ENCODE results near the gene LIPE. TPM values are rescaled to one million over a fixed set of nuclear protein-coding genes. Genes with fewer than 3 reads are reported as not detected.
A peak's percentile ranks its signal among the peaks of the same experiment; 100 is the strongest.

LIPE gene
- total and polyA plus RNA-seq, 5 experiments from 2014 or later = 4.2 to 29.5 (median 9.6) TPM

- H3K27ac Mint-ChIP-seq = no peak overlapping the region
- H3K4me3 Mint-ChIP-seq = no peak overlapping the region
- POLR2A ChIA-PET = no interaction called here
- H3K9me3 Mint-ChIP-seq = no peaks in the 10 kb centered on the region
- H3K27me3 Mint-ChIP-seq = peaks cover 16 to 32% (median 18%) of the 10 kb centered on the region in 5 donors
- H3K36me3 Mint-ChIP-seq = no peaks in the 10 kb centered on the region
- ATAC-seq (no peak), DNase-seq (no peak)
- peaks cover 7 to 12% (median 12%) of the 10 kb centered on the region in 4 donors for H3K4me1 Mint-ChIP-seq
These were observed 35.0 kb downstream of the LIPE start for GRCh38 chr19:42392165-42392564.

GRCh38 chr19:42389899-42390298, 37.3 kb downstream of the LIPE start, which contains the start of gene CNFN:
TSS of gene CNFN (minus strand) at chr19:42390297. CDS start at chr19:42389037, 1,260 bp downstream.
- Mint-ChIP-seq H3K4me1 (peaks cover 4 to 8% (median 8%) of the 10 kb centered on the region in 4 donors), H3K27ac (peak within 1 kb of the TSS in 2 of 10 donors; percentile 22 to 23), H3K36me3 (peaks cover 0 to 2% (median 0%) of the 10 kb centered on the region in 3 donors), H3K27me3 (peaks cover 23 to 41% (median 25%) of the 10 kb centered on the region in 5 donors), H3K9me3 (no peaks in the 10 kb centered on the region), H3K4me3 (no peak within 1 kb of the TSS)
- POLR2A ChIA-PET = no interaction called here
- DNase-seq (no peak), ATAC-seq (no peak)

GRCh38 chr19:42388851-42389489, 38.2 kb downstream of the LIPE start:
- POLR2A ChIA-PET = no interaction called here

GRCh38 chr19:42386974-42387707, 40.0 kb downstream of the LIPE start:
- H3K4me1 Mint-ChIP-seq = peaks cover 4 to 8% (median 8%) of the 10 kb centered on the region in 4 donors
- POLR2A ChIA-PET = interaction anchor here (0.7 to 1.1 kb wide), 3 partner anchors 9 to 14 kb away, joined by 4 read pairs; no protein-coding TSS in a partner anchor
- DNase-seq = peak; percentile 41 to 79 (median 62)
- H3K9me3 Mint-ChIP-seq = no peaks in the 10 kb centered on the region
- peaks cover 32 to 55% (median 36%) of the 10 kb centered on the region in 5 donors for H3K27me3 Mint-ChIP-seq
- H3K27ac Mint-ChIP-seq = peak overlapping the region in 3 of 10 donors; percentile 15 to 63 (median 31)
- H3K4me3 Mint-ChIP-seq = peak overlapping the region; percentile 34 to 80 (median 66)
- peak; percentile 95 to 96 for ATAC-seq
- H3K36me3 Mint-ChIP-seq = peaks cover 0 to 2% (median 0%) of the 10 kb centered on the region in 3 donors

More at GRCh38 chr19:42388851-42389489, 38.2 kb downstream of the LIPE start:
- Mint-ChIP-seq H3K36me3 (peaks cover 0 to 2% (median 0%) of the 10 kb centered on the region in 3 donors), H3K27ac (no peak overlapping the region), H3K27me3 (peaks cover 23 to 41% (median 25%) of the 10 kb centered on the region in 5 donors), H3K4me1 (peaks cover 4 to 8% (median 8%) of the 10 kb centered on the region in 4 donors), H3K9me3 (no peaks in the 10 kb centered on the region), H3K4me3 (no peak overlapping the region)
- ATAC-seq (no peak), DNase-seq (no peak)

DNA sequence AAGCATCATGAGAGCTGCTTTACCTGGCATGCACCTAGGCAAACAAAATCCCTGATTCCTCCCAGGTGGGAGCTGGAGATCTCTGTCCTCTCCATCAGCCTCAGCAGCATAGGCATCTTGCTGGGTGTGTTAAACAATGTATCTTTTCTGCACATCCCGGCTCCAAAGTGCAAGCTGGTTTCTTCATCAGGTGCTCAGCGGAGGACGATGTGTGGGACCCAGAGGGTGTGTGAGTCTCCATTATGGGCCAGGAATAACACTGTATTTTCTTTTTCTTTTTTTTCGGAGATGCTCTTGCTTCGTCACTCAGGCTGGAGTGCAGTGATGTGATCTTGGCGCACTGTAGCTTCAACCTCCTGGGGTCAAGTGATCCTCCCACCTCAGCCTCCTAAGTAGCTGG, 47.0 kb downstream of the LIPE start:
- Mint-ChIP-seq H3K27ac (peak overlapping the region in 2 of 10 donors; percentile 25 to 70), H3K27me3 (peaks cover 13 to 30% (median 18%) of the 10 kb centered on the region in 5 donors), H3K36me3 (no peaks in the 10 kb centered on the region), H3K4me3 (no peak overlapping the region), H3K9me3 (no peaks in the 10 kb centered on the region), H3K4me1 (peaks cover 0 to 4% (median under 1%) of the 10 kb centered on the region in 4 donors)
- ATAC-seq (no peak), DNase-seq (no peak)
- POLR2A ChIA-PET = interaction anchor here (0.7 kb wide), 1 partner anchor 13 kb away, joined by 3 read pairs; no protein-coding TSS in a partner anchor

- Mint-ChIP-seq H3K4me1 (peaks cover 0 to 4% (median under 1%) of the 10 kb centered on the region in 4 donors), H3K27me3 (peaks cover 13 to 28% (median 18%) of the 10 kb centered on the region in 5 donors), H3K9me3 (no peaks in the 10 kb centered on the region), H3K27ac (peak overlapping the region in 3 of 10 donors; percentile 9 to 61 (median 15)), H3K4me3 (no peak overlapping the region), H3K36me3 (no peaks in the 10 kb centered on the region)
- DNase-seq (no peak), ATAC-seq (peak; percentile 30 to 70)
- POLR2A ChIA-PET = interaction anchor here (0.5 to 1.3 kb wide), 2 partner anchors 9 to 202 kb away, joined by 4 read pairs; no protein-coding TSS in a partner anchor
These were observed 48.7 kb downstream of the LIPE start for GRCh38 chr19:42378225-42379215.

- peaks cover 0 to 4% (median 1%) of the 10 kb centered on the region in 4 donors for H3K4me1 Mint-ChIP-seq
- no peaks in the 10 kb centered on the region for H3K9me3 Mint-ChIP-seq
- DNase-seq (no peak), ATAC-seq (no peak)
- no peak overlapping the region for H3K27ac Mint-ChIP-seq
- POLR2A ChIA-PET = no interaction called here
- H3K27me3 Mint-ChIP-seq = peaks cover 0 to 8% (median 2%) of the 10 kb centered on the region in 5 donors
- H3K4me3 Mint-ChIP-seq = no peak overlapping the region
- H3K36me3 Mint-ChIP-seq = no peaks in the 10 kb centered on the region
These were observed 51.0 kb downstream of the LIPE start for GRCh38 chr19:42376177-42376555.

GRCh38 chr19:42375415-42376176, 51.6 kb downstream of the LIPE start:
- POLR2A ChIA-PET = no interaction called here
- no peak for DNase-seq
- Mint-ChIP-seq H3K9me3 (no peaks in the 10 kb centered on the region), H3K4me1 (peaks cover 0 to 4% (median 1%) of the 10 kb centered on the region in 4 donors), H3K27me3 (peaks cover 0 to 3% (median 1%) of the 10 kb centered on the region in 5 donors), H3K4me3 (no peak overlapping the region), H3K27ac (no peak overlapping the region), H3K36me3 (no peaks in the 10 kb centered on the region)
- ATAC-seq = no peak

GRCh38 chr19:42374826-42375376, 52.3 kb downstream of the LIPE start:
- H3K27ac Mint-ChIP-seq = no peak overlapping the region
- H3K4me3 Mint-ChIP-seq = no peak overlapping the region
- H3K27me3 Mint-ChIP-seq = peaks cover 0 to 2% (median 0%) of the 10 kb centered on the region in 5 donors
- no peak for ATAC-seq
- DNase-seq = no peak
- no peaks in the 10 kb centered on the region for H3K36me3 Mint-ChIP-seq
- no peaks in the 10 kb centered on the region for H3K9me3 Mint-ChIP-seq
- peaks cover 0 to 4% (median 1%) of the 10 kb centered on the region in 4 donors for H3K4me1 Mint-ChIP-seq
- POLR2A ChIA-PET = no interaction called here

DNA sequence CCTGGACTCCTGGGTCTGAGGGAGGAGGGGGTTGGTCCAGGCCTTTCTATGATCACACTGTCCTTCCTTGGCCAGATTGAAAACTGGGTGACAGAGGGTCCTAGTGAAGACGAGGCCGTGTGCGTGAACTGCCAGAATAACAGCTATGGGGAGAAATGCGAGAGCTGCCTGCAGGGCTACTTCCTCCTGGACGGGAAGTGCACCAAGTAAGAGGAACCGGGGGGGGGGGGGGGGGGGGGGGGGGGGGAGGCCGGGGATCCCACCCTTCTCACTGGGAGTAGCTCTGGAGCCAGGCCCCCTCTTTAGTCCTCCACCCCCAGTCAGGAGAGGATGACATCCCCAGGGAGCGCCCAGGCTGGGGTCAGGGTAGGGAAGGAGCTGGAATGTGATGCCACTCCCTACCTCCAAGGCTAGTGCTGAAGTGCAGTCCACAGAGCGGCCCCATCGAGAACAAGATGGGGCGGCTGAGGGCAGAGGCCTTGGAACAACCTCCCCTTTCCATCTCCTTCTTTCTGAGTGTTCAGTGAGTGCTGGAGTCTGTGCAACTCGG, 56.5 kb downstream of the LIPE start:
- no peaks in the 10 kb centered on the region for H3K9me3 Mint-ChIP-seq
- ATAC-seq (no peak), DNase-seq (no peak)
- H3K4me1 Mint-ChIP-seq = peaks cover 0 to 2% (median 0%) of the 10 kb centered on the region in 4 donors
- H3K27me3 Mint-ChIP-seq = no peaks in the 10 kb centered on the region
- H3K4me3 Mint-ChIP-seq = no peak overlapping the region
- H3K36me3 Mint-ChIP-seq = no peaks in the 10 kb centered on the region
- H3K27ac Mint-ChIP-seq = no peak overlapping the region
- POLR2A ChIA-PET = interaction anchor here (0.5 kb wide), 1 partner anchor 992 kb away, joined by 6 read pairs; no protein-coding TSS in a partner anchor

DNA sequence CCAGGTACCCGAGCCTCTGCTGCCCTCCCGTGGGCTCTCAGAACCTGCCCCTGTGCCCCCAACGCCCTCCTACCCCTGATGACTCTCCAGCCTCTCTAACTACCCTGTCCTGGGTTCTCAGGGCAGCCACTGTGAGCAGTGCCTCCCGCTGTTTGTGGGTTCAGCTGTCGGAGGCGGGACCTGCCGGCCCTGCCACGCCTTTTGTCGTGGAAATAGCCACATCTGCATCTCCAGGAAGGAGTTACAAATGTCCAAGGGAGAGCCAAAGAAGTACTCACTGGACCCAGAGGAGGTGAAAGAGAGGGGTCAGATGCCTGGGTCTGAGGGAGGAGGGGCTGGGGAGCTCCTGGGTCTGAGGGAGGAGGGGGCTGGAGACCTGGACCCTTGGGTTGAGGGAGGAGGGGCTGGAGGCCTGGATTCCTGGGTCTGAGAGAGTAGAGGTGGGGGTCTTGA, 57.1 kb downstream of the LIPE start:
- POLR2A ChIA-PET = no interaction called here
- ATAC-seq (no peak), DNase-seq (no peak)
- Mint-ChIP-seq H3K4me3 (no peak overlapping the region), H3K9me3 (no peaks in the 10 kb centered on the region), H3K27me3 (no peaks in the 10 kb centered on the region), H3K4me1 (peaks cover 0 to 5% (median 0%) of the 10 kb centered on the region in 4 donors), H3K36me3 (no peaks in the 10 kb centered on the region), H3K27ac (no peak overlapping the region)
